GM19463 (cell line): Measurements from ENCODE around the gene GPR17.
A peak's percentile ranks its signal among the peaks of the same experiment; 100 is the strongest.

Experiments
- ATAC-seq: cut with Tn5 transposase; IDR thresholded peaks from one replicate; pipeline ENCODE4 v1.9.1; 2021; ENCODE audit warnings: mild to moderate bottlenecking, moderate library complexity; ENCODE audit not compliant: unreplicated experiment

The GPR17 gene

DNA sequence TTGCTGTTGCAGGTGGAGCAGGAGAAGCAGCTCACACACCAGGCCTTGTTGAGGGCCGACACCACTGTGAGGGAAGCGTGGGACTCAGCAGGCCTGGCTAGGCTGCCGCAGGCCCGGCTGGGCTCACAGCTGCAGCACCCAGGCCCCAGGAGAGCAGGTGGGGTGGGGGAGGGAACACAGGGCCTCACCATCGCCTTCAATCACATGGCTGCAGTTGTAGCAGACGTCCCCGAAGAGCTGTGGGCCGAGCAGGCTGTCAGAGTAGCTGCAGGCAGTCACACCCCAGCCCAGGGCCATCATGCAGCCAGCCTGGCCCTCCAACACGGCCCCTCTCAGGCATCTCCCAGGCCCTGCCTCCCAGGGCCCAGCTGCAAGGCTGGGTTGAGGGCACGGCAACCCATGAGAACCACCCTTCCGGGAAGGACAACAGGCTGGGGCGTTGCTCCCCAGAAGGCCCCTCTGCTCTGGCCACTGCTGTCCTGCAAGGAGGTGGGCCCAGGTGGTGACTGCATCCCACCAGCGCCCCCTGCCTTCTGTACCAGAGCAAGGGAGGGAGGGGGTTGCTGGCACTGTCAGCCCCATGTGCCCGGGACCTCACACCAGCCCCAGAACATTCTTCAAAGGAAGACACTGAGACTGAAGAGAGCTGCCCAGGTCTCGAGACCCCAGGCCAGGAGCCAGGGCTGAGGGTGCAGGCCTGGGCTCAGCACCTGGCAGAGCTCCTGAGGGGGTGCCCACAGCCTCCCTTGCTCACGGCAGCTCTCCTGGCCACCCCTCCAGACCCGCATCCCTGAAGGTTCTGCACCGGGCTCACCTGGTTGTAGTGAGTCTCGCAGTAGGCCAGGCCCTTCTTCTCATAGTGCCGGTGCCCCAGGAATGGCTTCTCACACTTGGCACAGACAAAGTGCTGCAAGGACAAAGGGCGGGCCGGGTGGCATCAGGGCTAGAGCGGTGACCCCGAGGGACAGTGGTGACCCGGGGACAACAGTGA, 5.6 kb upstream of the GPR17 start:
- no peak for ATAC-seq

DNA sequence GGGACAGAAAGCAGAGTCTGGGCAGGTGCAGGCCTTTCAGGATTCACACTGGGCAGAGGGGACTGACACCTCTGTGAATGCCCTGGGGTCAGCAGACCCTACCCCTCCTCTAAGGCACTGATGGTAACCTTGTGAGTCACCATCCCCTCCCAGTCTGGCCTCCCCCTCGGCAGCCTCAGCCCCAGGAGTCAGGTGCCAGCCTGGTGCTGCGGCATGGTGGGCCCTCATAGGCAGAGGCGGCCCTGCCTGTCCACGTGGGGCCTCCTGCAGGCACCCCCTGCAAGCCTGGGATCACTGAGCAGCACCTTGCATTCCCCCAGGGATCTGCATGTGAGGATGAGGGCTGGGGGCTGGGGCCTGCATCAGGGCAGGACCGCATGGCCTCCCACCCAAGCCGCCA, 4.8 kb upstream of the GPR17 start:
- no peak for ATAC-seq

- no peak for ATAC-seq
Observed at GRCh38 chr2:127641846-127642507, 4.0 kb upstream of the GPR17 start.

DNA sequence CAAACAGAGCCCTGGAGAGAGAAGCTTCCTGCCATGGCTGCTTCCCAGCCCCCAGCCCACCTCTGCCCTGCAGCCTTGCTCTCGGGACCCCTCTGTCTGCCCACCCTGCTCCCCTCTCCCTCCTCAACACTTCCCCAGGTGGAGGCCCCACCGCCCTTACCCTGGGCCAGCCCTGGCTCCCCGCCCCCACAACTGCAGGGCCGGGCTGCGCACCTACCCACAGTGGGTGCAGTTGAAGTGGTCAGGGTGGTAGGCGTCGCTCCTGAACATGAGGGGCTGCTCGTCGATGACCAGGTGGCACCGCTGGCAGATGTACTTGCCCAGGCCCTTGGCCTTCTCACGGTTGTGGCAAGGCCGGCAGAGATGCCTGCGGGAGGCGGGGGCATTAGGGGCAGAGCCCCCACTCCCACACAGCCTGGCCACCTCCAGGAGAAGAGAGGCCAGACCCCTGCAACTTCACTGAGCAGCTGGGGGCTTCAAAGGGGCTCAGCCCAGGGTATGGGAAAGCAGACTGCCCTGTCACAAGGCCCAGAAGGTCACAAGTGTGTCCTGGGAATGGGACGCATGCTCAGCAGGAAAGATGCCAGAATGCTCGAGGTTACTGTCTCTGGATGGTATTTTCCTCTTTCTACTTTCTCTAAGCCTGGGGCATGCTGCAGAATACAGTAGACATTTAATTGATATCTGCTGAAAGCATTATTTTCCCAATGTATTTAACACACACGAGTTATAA, 3.1 kb upstream of the GPR17 start:
- ATAC-seq = no peak

DNA sequence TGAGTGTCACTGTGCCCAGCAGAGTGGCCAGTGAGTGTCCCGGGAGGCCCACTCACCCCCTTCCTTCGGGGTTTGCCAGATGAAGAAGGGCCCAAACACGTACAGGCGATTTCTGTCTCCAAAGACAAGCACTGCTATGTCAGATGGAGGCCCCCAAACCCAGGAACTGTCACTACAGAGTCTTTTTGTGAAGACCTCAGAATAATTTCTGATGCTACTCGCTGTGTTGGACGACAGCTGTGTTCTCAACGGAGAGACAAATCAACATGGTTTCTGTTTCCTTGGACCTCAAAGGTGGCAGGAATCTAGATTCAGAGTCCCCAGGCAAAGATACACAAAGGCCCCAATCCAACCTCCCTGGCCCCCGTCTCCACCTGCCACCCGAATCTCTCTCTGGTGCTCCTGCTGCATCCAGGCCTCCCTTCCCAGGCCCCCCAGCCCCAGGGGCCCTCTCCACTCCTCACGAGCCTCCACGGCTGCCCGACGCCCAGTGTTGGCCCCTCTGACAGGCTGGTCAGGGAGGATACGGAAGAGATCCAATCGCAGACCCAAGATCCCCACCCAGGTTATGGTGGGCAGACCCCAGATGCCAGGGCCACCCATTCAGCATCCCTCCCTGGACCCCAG, 2.4 kb upstream of the GPR17 start:
- no peak for ATAC-seq

GRCh38 chr2:127644066-127645025, 1.6 kb upstream of the GPR17 start:
- ATAC-seq = no peak

DNA sequence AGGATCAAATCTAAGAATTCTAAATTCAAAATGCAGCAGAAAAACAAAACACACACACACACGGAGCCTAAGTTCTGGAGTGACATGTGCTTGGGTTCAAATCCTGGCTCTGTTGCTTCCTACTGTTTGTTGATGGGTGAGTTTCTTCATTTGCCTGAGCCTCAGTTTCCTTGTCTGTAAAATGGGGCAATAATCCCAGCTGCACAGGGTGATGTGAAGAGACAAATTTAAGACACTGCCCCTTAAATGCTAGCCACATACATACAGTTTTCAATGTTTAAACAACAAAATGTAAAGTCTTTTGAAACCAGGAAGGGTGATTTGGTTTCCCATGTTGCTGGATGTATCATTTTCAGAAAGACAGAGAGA, 943 bp upstream of the GPR17 start:
- no peak for ATAC-seq

- ATAC-seq = no peak
Observed at GRCh38 chr2:127646487-127647241, 711 bp downstream of the GPR17 start.

DNA sequence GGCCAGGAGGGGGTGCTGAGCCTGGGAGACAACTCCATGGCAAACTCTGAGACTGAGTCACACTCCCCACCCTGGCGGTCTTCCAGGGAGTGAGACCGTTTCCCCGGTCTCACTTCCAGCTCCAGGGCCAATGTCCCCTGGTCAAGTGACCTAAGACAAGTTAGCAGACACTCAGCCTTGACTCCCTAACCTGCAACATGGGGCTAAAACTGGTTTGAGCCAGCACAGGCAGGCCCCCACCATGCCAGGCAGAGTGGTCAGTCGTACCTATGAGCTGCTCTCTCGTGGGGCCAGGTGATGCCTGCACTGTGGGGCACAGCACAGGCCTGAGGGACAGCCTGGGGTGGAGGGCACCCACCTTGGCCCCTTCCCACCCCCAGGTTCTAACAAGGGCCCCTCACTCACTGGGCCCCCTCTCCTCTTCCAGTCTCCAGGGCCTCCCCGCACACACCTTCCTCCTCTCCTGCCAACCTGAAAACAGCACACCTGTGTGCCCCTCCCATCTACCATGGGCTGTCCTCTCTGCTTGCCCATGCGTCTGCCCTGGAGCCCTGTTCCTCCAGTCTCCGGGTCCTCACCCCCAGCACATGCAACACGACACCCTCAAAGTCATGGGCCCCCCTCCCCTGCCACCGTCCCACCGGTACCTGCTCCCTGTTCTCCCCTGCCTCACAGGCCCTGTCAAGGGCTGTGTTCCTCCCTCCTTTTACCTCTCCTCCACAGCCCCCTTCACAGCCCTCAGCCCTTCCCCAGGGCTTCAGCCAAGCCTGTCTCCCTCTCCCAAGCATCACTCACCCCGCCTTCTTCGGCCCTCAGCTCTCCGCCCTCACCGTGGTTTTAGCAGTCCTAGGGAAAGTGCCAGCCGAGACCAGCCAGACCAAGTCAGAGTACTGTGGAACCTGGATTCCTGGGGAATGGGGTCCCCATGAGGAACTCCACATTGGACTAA, 1.6 kb downstream of the GPR17 start:
- ATAC-seq = no peak

- ATAC-seq = no peak
Observed at GRCh38 chr2:127648321-127648720, 2.4 kb downstream of the GPR17 start.

DNA sequence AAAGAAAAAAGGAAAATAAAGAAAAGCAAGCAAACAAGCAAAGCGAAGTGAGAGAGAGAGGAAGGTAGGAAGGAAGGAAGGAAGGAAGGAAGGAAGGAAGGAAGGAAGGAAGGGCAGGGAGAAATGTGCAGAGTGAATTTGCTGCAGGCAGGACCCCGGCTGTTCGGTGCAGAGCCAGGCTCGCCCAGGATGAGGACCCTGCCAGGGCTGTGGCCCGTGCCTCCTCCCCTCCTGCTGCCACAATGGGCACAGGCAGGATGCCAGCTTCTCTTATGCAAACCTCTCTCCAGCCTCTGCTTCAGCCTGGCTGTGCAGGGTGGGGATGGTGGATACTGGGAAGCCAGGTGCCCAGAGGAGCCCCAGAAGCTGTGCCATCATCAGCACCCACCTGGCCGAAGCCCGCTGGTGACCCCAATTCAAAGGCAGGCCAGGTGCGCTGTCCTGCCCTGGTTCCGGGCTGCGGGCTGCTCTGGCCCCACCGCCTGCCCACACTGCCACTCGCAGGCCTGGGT, 3.2 kb downstream of the GPR17 start:
- ATAC-seq = no peak

GRCh38 chr2:127649684-127650040, 3.7 kb downstream of the GPR17 start:
- peak; percentile 82 for ATAC-seq

GRCh38 chr2:127650041-127650784, 4.3 kb downstream of the GPR17 start:
- peak; percentile 25 for ATAC-seq

- no peak for ATAC-seq
Observed at GRCh38 chr2:127650785-127651380, 4.9 kb downstream of the GPR17 start.

- ATAC-seq = no peak
Observed at GRCh38 chr2:127651381-127651809, 5.4 kb downstream of the GPR17 start.

GRCh38 chr2:127651971-127652550, 6.1 kb downstream of the GPR17 start:
- no peak for ATAC-seq
